RWPE1 (cell line): ENCODE results near the gene RPP38.

ENCODE experiments used
- CTCF ChIA-PET: fragments of 350-600 bp; sonication (Branson Sonifier 250); formaldehyde crosslinking; extraction: SDS; loops from one replicate; lab custom pipeline; 2021; lab: Yijun Ruan, JAX
- POLR2A ChIA-PET: fragments of 400-600 bp; formaldehyde crosslinking; extraction: SDS; loops from one replicate; lab custom pipeline; 2020; ENCODE audit warnings: antibody characterized with exemption; ENCODE audit not compliant: low non-redundant PET; lab: Yijun Ruan, JAX
- DNase-seq: peaks from one replicate; pipeline ENCODE4 v3.0.0; 2012; ENCODE audit warnings: low spot score
- H3K27ac ChIP-seq: fragments of 450-650 bp; 2 replicates; pipeline ENCODE4 v1.5.1; 2017
- CTCF ChIP-seq: fragments of 450-650 bp; conservative IDR thresholded peaks from 2 replicates; pipeline ENCODE4 v1.5.1; 2017; ENCODE audit warnings: low read depth, mild to moderate bottlenecking

The RPP38 gene

GRCh38 chr10:15099886-15100285, 2.7 kb downstream of the RPP38 start:
- no peak for TF ChIP-seq CTCF

GRCh38 chr10:15103513-15103912, 6.4 kb downstream of the RPP38 start:
- ChIA-PET CTCF (no interaction called here), POLR2A (no interaction called here)
- DNase-seq = no peak
- no peak for TF ChIP-seq CTCF
- H3K27ac ChIP-seq = peak overlapping the region; percentile 8; the same call in 1 of the 2 replicates

More at GRCh38 chr10:15099886-15100285, 2.7 kb downstream of the RPP38 start:
- CTCF ChIA-PET = no interaction called here
- no peak for DNase-seq
- POLR2A ChIA-PET = no interaction called here
- no peak overlapping the region for H3K27ac ChIP-seq

GRCh38 chr10:15106352-15107013, 9.3 kb downstream of the RPP38 start:
- POLR2A ChIA-PET = no interaction called here
- DNase-seq = peak; percentile 64
- peak; percentile 88 for TF ChIP-seq CTCF
- H3K27ac ChIP-seq = no peak overlapping the region
- CTCF ChIA-PET = interaction anchor here (0.5 to 1.0 kb wide), 7 partner anchors 11 to 1344 kb away, joined by 3 to 9 read pairs (median 3); partner anchors contain the start of genes CDNF, HSPA14 and MSANTD7

- no peak for DNase-seq
- CTCF ChIA-PET = no interaction called here
- POLR2A ChIA-PET = interaction anchor here (0.7 kb wide), 1 partner anchor 153 kb away, joined by 10 read pairs; no protein-coding TSS in a partner anchor
- H3K27ac ChIP-seq = no peak overlapping the region
- no peak for TF ChIP-seq CTCF
Measured at GRCh38 chr10:15112657-15113056, 15.5 kb downstream of the RPP38 start.

- ChIA-PET POLR2A (interaction anchor here (0.7 kb wide), 1 partner anchor 210 kb away, joined by 9 read pairs; no protein-coding TSS in a partner anchor), CTCF (no interaction called here)
- no peak for DNase-seq
- no peak overlapping the region for H3K27ac ChIP-seq
- no peak for TF ChIP-seq CTCF
Measured at GRCh38 chr10:15113766-15114165, 16.6 kb downstream of the RPP38 start.

GRCh38 chr10:15116225-15116624, 19.1 kb downstream of the RPP38 start:
- ChIA-PET CTCF (interaction anchor here (0.6 kb wide), 1 partner anchor 34 kb away, joined by 3 read pairs; no protein-coding TSS in a partner anchor), POLR2A (no interaction called here)
- no peak overlapping the region for H3K27ac ChIP-seq
- no peak for TF ChIP-seq CTCF
- DNase-seq = no peak
